Common myeloid progenitor, CD34-positive (primary cell): ENCODE results near the gene GRHL1.
"Not testable (repeated sequence)": the region's sequence is repeated elsewhere in the genome, so short reads cannot be mapped to it uniquely, and the experiment has no call there.

ENCODE experiments used
- CTCF ChIA-PET: fragments of 350-600 bp; sonication (Branson Sonifier 250); formaldehyde crosslinking; loops from one replicate; lab custom pipeline; 2021; ENCODE audit warnings: antibody characterized with exemption; lab: Charles Lee
- POLR2A ChIA-PET: fragments of 350-600 bp; sonication (Branson Sonifier 250); formaldehyde crosslinking; loops from one replicate; lab custom pipeline; 2021; ENCODE audit warnings: antibody characterized with exemption; lab: Charles Lee
- DNase-seq, 3 donors: peaks; one replicate each; pipeline versions ENCODE4 v3.0.0 to v3.0.0-alpha.2; 2013
- H3K27ac ChIP-seq, 2 experiments: 1 replicate in 1 of 2; 2 replicates in 1 of 2; pipeline ENCODE4 v1.7.0; 2013; ENCODE audit warnings: inconsistent platforms in 2 of 2, low read length in 2 of 2, mild to moderate bottlenecking in 2 of 2, low read depth in 1 of 2, moderate library complexity in 1 of 2; ENCODE audit not compliant: severe bottlenecking in 2 of 2, insufficient read depth in 1 of 2, poor library complexity in 1 of 2
- H3K27me3 ChIP-seq, 5 experiments: replicated peaks in 2 of 5; 1 replicate in 3 of 5; 2 replicates in 2 of 5; pipeline versions ENCODE4 v1.6.1 to v1.7.0; 2013; ENCODE audit warnings: low read length in 4 of 5, mild to moderate bottlenecking in 2 of 5, moderate library complexity in 2 of 5, inconsistent platforms in 1 of 5; ENCODE audit not compliant: insufficient read depth in 5 of 5, control insufficient read depth in 4 of 5
- H3K36me3 ChIP-seq, 4 experiments: 1 replicate in 2 of 4; 2 replicates in 2 of 4; pipeline versions ENCODE4 v1.6.1 to v1.7.0; 2013; ENCODE audit warnings: low read length in 3 of 4, control low read depth in 1 of 4, mild to moderate bottlenecking in 1 of 4; ENCODE audit not compliant: control insufficient read depth in 4 of 4, insufficient read depth in 4 of 4
- H3K4me1 ChIP-seq, 4 experiments: 1 replicate in 3 of 4; 2 replicates in 1 of 4; pipeline versions ENCODE4 v1.6.1 to v1.7.1; 2013; ENCODE audit warnings: low read length in 3 of 4, mild to moderate bottlenecking in 3 of 4, control low read depth in 1 of 4, inconsistent platforms in 1 of 4, moderate library complexity in 1 of 4; ENCODE audit not compliant: control insufficient read depth in 4 of 4, insufficient read depth in 4 of 4; ENCODE audit errors: control extremely low read depth in 1 of 4
- H3K4me3 ChIP-seq, 7 experiments: 1 replicate in 4 of 7; 2 replicates in 3 of 7; pipeline versions ENCODE4 v1.5.1 to v1.7.0; 2013; ENCODE audit warnings: mild to moderate bottlenecking in 7 of 7, low read length in 6 of 7, moderate library complexity in 6 of 7, inconsistent platforms in 2 of 7, low read depth in 2 of 7, control low read depth in 1 of 7; ENCODE audit not compliant: insufficient read depth in 4 of 7, control insufficient read depth in 1 of 7; ENCODE audit errors: extremely low read depth in 1 of 7
- H3K9me3 ChIP-seq, 5 experiments: 1 replicate in 4 of 5; 2 replicates in 1 of 5; pipeline versions ENCODE4 v1.6.1 to v1.7.1; 2013; ENCODE audit warnings: low read length in 4 of 5, mild to moderate bottlenecking in 2 of 5, inconsistent platforms in 1 of 5, low read depth in 1 of 5, moderate library complexity in 1 of 5; ENCODE audit not compliant: control insufficient read depth in 4 of 5, insufficient read depth in 2 of 5; ENCODE audit errors: control extremely low read depth in 1 of 5
- WGBS: methylation state at CpG from one replicate; pipeline ENCODE4 v1.1.5; 2013; ENCODE audit not compliant: insufficient coverage; 5-methylcytosine and 5-hydroxymethylcytosine counted together

GRHL1 gene

GRCh38 chr2:10011606-10012325 lies 60.3 kb downstream of the GRHL1 start:
- H3K36me3 ChIP-seq, POLR2A ChIA-PET, CTCF ChIA-PET, DNase-seq, H3K27ac ChIP-seq, H3K4me1 ChIP-seq, H3K4me3 ChIP-seq: not testable (repeated sequence)
- peaks cover 0 to 11% (median 2%) of the 10 kb centered on the region in 5 experiments for H3K9me3 ChIP-seq
- peaks cover 0 to 27% (median 7%) of the 10 kb centered on the region in 5 experiments for H3K27me3 ChIP-seq
- WGBS, result 97% methylated on average over 55 of the region's 61 CpGs

- H3K9me3 ChIP-seq, result peaks cover 0 to 11% (median 5%) of the 10 kb centered on the region in 5 experiments
- H3K4me1 ChIP-seq, DNase-seq, POLR2A ChIA-PET, H3K4me3 ChIP-seq, H3K27ac ChIP-seq, CTCF ChIA-PET, H3K36me3 ChIP-seq: not testable (repeated sequence)
- 95% methylated on average over 31 of the region's 37 CpGs for WGBS
- H3K27me3 ChIP-seq, result peaks cover 0 to 23% (median 6%) of the 10 kb centered on the region in 5 experiments
These were observed 61.0 kb downstream of the GRHL1 start for GRCh38 chr2:10012366-10012962.

GRCh38 chr2:10012963-10013461 lies 61.5 kb downstream of the GRHL1 start:
- Histone ChIP-seq H3K4me1 (no peaks in the 10 kb centered on the region), H3K9me3 (peaks cover 0 to 11% (median 8%) of the 10 kb centered on the region in 5 experiments), H3K4me3 (no peak overlapping the region), H3K36me3 (no peaks in the 10 kb centered on the region), H3K27me3 (peaks cover 0 to 19% (median 6%) of the 10 kb centered on the region in 5 experiments), H3K27ac (no peak overlapping the region)
- no peak for DNase-seq
- CTCF ChIA-PET, result no interaction called here
- 95% methylated on average over 29 of the region's 29 CpGs for WGBS
- POLR2A ChIA-PET, result no interaction called here

GRCh38 chr2:10013651-10014417 lies 62.3 kb downstream of the GRHL1 start:
- CTCF ChIA-PET, POLR2A ChIA-PET, H3K36me3 ChIP-seq, H3K27ac ChIP-seq, DNase-seq, H3K4me1 ChIP-seq, H3K4me3 ChIP-seq: not testable (repeated sequence)
- peaks cover 0 to 11% (median 2%) of the 10 kb centered on the region in 5 experiments for H3K27me3 ChIP-seq
- peaks cover 0 to 12% (median 8%) of the 10 kb centered on the region in 5 experiments for H3K9me3 ChIP-seq
- WGBS, result 96% methylated on average over 39 of the region's 43 CpGs

GRCh38 chr2:10014418-10015190 lies 63.1 kb downstream of the GRHL1 start:
- Histone ChIP-seq H3K9me3 (peaks cover 0 to 12% (median 8%) of the 10 kb centered on the region in 5 experiments), H3K27ac (no peak overlapping the region), H3K4me3 (no peak overlapping the region), H3K4me1 (no peaks in the 10 kb centered on the region), H3K36me3 (no peaks in the 10 kb centered on the region), H3K27me3 (peaks cover 0 to 5% (median 0%) of the 10 kb centered on the region in 5 experiments)
- no peak for DNase-seq
- WGBS, result 95% methylated on average over 35 of the region's 42 CpGs
- ChIA-PET CTCF (no interaction called here), POLR2A (no interaction called here)

GRCh38 chr2:10015376-10015989 lies 64.0 kb downstream of the GRHL1 start:
- H3K27ac ChIP-seq, DNase-seq, H3K4me1 ChIP-seq, H3K27me3 ChIP-seq, POLR2A ChIA-PET, H3K36me3 ChIP-seq, CTCF ChIA-PET, H3K4me3 ChIP-seq: not testable (repeated sequence)
- WGBS, result 96% methylated on average over 32 of the region's 44 CpGs
- H3K9me3 ChIP-seq, result peaks cover 0 to 12% (median 8%) of the 10 kb centered on the region in 5 experiments
